GM12891 (cell line): ENCODE results near the gene HERC2.
"Not testable (repeated sequence)": the region's sequence is repeated elsewhere in the genome, so short reads cannot be mapped to it uniquely, and the experiment has no call there.

ENCODE experiments used
- DNase-seq: peaks from one replicate; pipeline ENCODE4 v3.0.0; 2011; ENCODE audit warnings: low spot score; ENCODE audit not compliant: insufficient read length
- FAIRE-seq: peaks from 2 replicates; lab custom pipeline; 2011; peaks lifted over from hg19 to GRCh38; lab: Jason Lieb, UNC
- PAX5 ChIP-seq: IDR thresholded peaks from 2 replicates; pipeline ENCODE4 v1.6.1; 2011; ENCODE audit warnings: low read length, moderate library complexity, mild to moderate bottlenecking; ENCODE audit not compliant: insufficient read depth, severe bottlenecking
- POLR2A ChIP-seq: IDR thresholded peaks from 2 replicates; pipeline ENCODE4 v1.6.1; 2011; ENCODE audit warnings: low read depth, low read length, control low read depth
- POLR2AphosphoS5 ChIP-seq: IDR thresholded peaks from 2 replicates; pipeline ENCODE4 v1.6.1; 2011; ENCODE audit warnings: low read depth, low read length, control low read depth
- POU2F2 ChIP-seq: IDR thresholded peaks from 2 replicates; pipeline ENCODE4 v1.6.1; 2011; ENCODE audit warnings: low read depth, mild to moderate bottlenecking, control low read depth, low read length, moderate library complexity
- SPI1 ChIP-seq: IDR thresholded peaks from 2 replicates; pipeline ENCODE4 v1.6.1; 2011; ENCODE audit warnings: low read depth, low read length, control low read depth
- TAF1 ChIP-seq: IDR thresholded peaks from 2 replicates; pipeline ENCODE4 v1.6.1; 2011; ENCODE audit warnings: low read depth, low read length, control low read depth

Gene HERC2

DNA sequence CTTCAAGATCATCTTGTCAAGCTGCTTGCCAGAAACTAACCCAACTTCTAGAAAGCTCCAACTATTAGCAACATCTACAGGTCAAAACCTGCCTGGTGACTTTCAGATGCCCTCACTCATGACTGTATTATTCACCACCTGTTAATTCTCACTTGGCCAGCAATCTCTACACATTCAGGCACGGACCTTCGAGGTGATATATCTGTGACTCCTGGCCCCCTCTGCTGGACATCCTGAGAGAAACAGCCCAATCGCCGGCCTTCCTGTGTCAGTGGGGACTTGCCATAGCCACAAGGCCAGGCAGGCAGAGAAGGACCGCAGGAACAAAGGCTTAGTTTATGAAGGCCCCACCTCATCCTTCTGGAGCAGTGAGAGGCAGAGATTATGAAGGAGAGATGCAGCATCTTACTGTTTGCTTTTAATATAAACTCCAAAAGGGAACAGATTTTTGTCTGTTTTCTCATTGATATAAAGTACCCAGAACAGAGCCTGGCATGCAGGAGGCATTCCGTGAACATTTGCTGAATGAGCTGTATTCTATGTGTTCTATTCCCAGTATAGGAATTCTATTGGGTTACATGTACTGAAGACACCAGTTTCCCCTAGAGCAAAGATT, 198.5 kb downstream of the HERC2 start:
- TF ChIP-seq TAF1 = no peak
- no peak for TF ChIP-seq SPI1
- no peak for TF ChIP-seq PAX5
- TF ChIP-seq POU2F2 = no peak
- no peak for TF ChIP-seq POLR2A
- TF ChIP-seq POLR2AphosphoS5 = no peak
- FAIRE-seq (peak; percentile 83), DNase-seq (peak; percentile 64)

DNA sequence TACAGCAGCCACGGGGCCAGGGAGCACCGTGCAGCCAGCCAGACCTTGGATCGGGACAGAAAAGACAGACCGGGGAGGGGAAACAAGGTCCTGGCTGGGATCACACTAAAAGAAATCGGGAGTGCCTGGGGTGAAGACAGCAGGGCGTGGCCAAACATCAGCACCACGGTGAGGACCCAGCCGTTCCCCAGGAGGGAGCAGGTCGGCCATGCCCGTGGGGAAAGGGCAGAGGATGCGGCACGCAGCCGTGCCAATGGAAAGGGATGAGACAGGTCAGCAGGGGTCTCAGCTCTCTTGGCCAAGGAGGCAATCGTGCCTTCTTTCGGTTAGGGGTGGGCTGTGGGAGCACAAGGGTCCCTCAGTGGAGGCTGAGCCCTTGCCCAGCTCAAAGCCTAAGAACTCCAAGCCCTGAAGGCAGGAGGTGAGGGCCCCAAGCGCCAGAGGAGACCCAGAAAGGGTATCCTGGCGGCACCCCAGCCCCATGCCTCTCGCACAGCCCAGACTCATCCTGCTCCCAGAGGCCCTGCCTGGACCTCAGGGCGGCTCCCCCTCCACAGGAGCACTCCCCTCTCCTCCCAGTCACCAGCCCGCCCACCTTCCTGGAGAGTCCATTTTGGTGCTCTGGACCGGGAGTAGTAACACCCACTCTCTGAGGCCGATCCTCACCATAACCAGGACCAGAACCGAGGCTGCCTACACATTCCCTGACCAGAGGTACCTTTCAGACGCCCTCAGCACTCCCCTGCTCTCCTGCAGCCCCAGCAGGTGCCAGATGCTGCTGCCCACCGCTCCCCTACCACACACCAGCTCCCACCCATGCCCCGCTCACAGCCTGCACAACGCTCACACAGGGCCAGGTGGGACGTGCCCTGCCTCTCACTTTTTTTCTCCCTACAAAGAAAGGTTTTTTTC, 199.7 kb downstream of the HERC2 start:
- DNase-seq (no peak), FAIRE-seq (no peak)
- TF ChIP-seq POU2F2 (no peak), SPI1 (no peak), POLR2A (no peak), TAF1 (no peak), POLR2AphosphoS5 (no peak), PAX5 (no peak)

DNA sequence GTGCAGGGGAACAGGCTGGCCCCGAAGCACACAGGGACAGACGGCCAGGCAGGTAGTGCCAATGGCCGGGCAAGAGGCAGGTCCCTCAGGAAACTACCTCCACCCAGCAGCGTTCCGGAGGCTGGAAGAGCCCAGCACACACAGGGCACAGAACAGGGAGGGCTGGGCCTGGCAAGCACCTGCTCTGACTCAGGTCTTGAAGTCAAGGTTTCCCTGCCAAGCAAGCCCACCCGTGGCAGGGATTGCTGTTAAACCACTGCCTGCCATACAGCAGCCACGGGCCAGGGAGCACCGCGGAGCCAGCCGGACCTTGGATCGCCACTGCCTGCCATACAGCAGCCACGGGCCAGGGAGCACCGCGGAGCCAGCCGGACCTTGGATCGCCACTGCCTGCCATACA, 200.4 kb downstream of the HERC2 start:
- FAIRE-seq, DNase-seq: not testable (repeated sequence)

DNA sequence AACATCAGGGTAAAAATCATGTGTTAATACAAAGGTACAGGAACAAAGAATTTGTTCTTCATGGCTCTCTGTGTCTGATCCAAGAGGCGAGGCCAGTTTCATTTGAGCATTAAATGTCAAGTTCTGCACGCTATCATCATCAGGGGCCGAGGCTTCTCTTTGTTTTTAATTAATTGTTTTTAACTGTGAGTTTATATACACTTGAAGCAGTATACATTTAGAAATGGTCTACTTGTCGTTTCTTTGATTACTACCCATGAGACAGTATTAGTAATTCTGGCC, 201.7 kb downstream of the HERC2 start:
- FAIRE-seq = no peak
- no peak for TF ChIP-seq TAF1
- no peak for TF ChIP-seq POLR2A
- no peak for TF ChIP-seq POU2F2
- no peak for TF ChIP-seq PAX5
- TF ChIP-seq POLR2AphosphoS5 = no peak
- no peak for TF ChIP-seq SPI1
- no peak for DNase-seq

DNA sequence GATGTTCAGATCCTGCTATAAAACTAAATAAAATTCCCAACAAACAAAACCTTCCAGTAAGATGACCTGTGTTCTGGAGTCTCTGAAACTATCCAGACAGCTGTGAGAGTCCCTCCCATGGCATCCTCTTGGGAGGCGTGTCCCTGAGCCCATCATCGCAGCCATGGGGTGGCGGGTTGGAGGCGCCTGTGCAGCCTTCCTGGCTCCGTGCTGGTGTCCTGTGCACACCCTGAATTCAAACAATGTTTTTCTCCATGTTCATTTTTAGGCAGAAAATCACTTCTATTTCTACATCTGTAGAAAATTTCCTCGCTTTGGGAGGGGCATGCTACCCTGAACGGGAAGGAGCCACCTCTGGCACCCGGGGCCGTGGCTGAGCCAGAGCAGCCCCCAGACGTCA, 203.4 kb downstream of the HERC2 start:
- TF ChIP-seq PAX5 = no peak
- TF ChIP-seq SPI1 = no peak
- TF ChIP-seq POU2F2 = no peak
- no peak for TF ChIP-seq POLR2AphosphoS5
- TF ChIP-seq TAF1 = no peak
- TF ChIP-seq POLR2A = no peak
- FAIRE-seq (no peak), DNase-seq (no peak)

DNA sequence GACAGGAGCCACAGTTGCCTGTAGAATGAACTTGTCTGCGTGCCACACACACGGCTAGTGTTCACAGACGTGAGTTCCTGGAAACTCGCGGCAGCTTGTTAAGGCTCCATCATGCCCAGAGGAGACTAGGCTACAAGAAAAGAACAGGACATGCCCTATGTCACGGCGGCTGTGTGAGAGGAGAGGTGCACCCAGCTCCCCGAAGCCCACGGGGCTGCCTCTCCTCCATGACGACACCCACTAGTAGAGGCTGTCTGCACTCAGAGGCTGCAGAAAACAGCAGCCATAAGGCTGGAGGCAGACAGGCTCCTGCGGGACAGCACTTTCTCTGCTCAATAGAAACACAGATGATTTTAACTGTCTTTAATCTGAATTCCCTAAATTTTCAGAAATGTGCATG, 203.9 kb downstream of the HERC2 start:
- no peak for TF ChIP-seq TAF1
- no peak for TF ChIP-seq POLR2A
- TF ChIP-seq POLR2AphosphoS5 = no peak
- TF ChIP-seq PAX5 = no peak
- no peak for TF ChIP-seq POU2F2
- TF ChIP-seq SPI1 = no peak
- DNase-seq (no peak), FAIRE-seq (no peak)

DNA sequence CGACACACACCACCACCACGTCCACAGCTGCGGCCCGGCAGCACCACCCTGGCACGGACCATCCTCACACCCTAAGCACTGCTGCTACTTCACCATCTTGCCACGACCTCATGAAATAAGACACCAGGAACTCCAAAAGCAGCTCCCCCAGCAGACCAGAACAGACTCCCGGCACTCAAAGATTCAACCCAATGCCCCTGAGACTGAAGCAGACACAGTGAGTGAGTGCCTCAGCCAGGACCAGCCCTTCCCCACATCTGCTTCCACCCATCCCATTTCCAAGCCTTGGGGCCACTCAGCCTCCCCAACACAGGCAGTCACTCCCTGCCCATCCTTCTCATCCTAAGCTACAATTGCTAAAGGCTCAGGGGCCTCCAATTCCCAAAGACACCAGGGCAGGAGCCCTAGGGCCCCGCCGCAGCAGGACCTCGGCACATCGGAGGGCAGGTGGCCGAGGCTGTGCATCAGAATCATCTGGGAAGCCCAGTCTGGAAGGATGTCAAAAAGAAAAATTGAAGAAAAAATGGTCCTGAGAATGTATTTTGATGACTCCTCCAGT, 204.5 kb downstream of the HERC2 start:
- DNase-seq (no peak), FAIRE-seq (no peak)
- no peak for TF ChIP-seq POLR2A
- no peak for TF ChIP-seq PAX5
- TF ChIP-seq TAF1 = no peak
- TF ChIP-seq POU2F2 = no peak
- TF ChIP-seq SPI1 = no peak
- TF ChIP-seq POLR2AphosphoS5 = no peak

DNA sequence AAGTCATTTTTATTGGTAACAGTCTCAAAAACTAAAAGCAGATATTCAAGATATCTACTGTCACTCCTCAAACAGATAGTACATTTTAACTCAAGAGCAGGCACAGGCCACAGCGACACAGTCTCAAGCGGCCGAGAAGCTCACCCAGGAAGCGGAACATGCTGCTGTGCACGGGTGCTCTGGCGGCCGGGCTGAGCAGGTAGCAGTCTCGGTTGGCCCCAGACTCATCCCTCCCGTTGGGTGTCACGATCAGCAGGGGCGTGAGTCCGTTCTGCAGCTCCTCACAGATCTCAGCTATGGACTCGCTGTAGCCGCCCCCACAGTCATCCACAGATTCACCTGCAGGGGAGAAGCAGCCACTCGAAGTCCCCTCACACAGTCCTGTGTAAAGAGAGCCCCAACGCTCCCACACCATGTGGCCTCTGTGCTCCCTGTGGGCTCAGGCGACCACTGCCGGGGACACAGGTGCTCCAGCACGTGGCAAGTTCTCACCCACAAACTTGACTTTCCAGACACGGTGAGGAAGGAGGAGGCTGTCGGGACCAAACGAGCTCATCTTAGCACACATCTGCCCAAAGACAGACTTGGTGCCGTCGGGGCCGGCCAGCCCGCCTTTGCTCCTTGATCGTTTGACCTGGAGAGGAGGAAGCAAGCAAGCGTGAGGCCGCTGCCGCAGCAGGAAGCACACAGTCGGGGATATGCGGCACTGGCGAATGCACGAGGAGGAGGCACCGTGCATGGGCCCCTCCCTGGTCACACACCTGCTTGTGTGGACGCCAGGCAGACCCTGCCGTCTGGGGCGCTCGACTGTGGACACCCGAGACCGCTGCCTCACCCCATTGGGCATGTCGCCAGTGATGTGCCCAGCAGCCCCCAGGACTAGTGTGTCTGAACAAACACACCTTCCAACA, 205.2 kb downstream of the HERC2 start:
- no peak for FAIRE-seq
- TF ChIP-seq SPI1 = no peak
- no peak for TF ChIP-seq PAX5
- TF ChIP-seq TAF1 = no peak
- no peak for DNase-seq

DNA sequence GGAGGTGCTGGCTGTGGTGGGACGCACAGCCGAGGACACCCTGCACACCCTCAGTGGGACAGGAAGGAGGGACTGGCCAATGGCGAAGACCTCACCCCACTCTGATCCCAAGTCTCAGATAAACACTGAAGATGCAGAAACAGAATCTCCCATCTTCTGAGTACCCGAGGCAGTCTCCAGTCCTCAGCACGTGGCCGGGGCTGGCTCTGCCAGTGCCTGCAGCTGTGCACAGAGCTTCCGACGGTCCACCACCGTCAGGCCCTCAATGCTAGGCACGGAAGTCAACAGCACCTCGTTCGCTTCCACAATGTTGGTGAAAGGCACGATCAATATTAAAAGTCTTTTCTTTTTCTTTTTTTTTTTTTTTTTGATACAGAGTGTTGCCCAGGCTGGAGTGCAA, 206.1 kb downstream of the HERC2 start:
- TF ChIP-seq SPI1 (no peak), PAX5 (no peak)
- DNase-seq (no peak), FAIRE-seq (no peak)
